Stimulated activated memory B cell treated with anti-CD40 and anti-IgM and Interleukin-4, amounts not matched to agents 10 μg/mL and 1 μg/mL and 100 μg/mL, for 72 hours (primary cell): ENCODE results near the gene PDE10A.
"Not testable (repeated sequence)": the region's sequence is repeated elsewhere in the genome, so short reads cannot be mapped to it uniquely, and the experiment has no call there.

ENCODE experiments used
- ATAC-seq: fragments of 150-1000 bp; cut with Tn5 transposase; 2 replicates; pipeline ENCODE4 v1.10.0; 2021
- H3K27ac Mint-ChIP-seq: one replicate; pipeline ENCODE4 v1.8.0; 2022; ENCODE audit warnings: mild to moderate bottlenecking, mixed read lengths
- H3K27me3 Mint-ChIP-seq: one replicate; pipeline ENCODE4 v1.8.0; 2022; ENCODE audit warnings: mixed read lengths
- H3K36me3 Mint-ChIP-seq: one replicate; pipeline ENCODE4 v1.8.0; 2022; ENCODE audit warnings: mixed read lengths
- H3K4me1 Mint-ChIP-seq: one replicate; pipeline ENCODE4 v1.8.0; 2022; ENCODE audit warnings: mixed read lengths
- H3K4me3 Mint-ChIP-seq: one replicate; pipeline ENCODE4 v1.8.0; 2022; ENCODE audit warnings: mild to moderate bottlenecking, moderate library complexity, mixed read lengths
- H3K9me3 Mint-ChIP-seq: one replicate; pipeline ENCODE4 v1.8.0; 2022; ENCODE audit warnings: mixed read lengths

PDE10A gene

GRCh38 chr6:165627366-165627765, 35.7 kb downstream of the PDE10A start:
- H3K27me3 Mint-ChIP-seq: peaks cover 11% of the 10 kb centered on the region
- H3K36me3 Mint-ChIP-seq: no peaks in the 10 kb centered on the region
- H3K4me1 Mint-ChIP-seq: no peaks in the 10 kb centered on the region
- H3K4me3 Mint-ChIP-seq: no peak overlapping the region
- H3K27ac Mint-ChIP-seq: no peak overlapping the region
- peaks cover 7% of the 10 kb centered on the region for H3K9me3 Mint-ChIP-seq
- no peak for ATAC-seq

DNA sequence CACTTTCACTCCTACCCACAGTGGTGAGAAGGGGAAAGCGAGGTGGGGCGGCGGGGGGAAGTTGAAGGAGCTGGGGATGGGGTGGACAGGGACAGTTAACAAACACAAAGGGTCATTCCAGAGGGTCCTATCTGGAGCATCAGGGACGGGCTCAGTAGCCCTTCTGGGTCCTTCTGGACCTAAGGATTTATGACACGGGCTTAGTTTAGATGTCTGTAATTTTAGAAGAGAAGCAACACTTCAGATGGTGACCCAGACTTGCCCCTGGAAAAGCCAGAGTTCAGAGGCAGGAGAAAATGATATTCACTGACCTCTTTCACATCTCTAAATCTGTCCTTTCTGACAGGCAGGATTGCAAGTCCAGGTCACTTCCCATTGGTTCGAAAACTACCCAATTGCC, 36.3 kb downstream of the PDE10A start:
- peaks cover 7% of the 10 kb centered on the region for H3K9me3 Mint-ChIP-seq
- H3K27me3 Mint-ChIP-seq: peaks cover 11% of the 10 kb centered on the region

DNA sequence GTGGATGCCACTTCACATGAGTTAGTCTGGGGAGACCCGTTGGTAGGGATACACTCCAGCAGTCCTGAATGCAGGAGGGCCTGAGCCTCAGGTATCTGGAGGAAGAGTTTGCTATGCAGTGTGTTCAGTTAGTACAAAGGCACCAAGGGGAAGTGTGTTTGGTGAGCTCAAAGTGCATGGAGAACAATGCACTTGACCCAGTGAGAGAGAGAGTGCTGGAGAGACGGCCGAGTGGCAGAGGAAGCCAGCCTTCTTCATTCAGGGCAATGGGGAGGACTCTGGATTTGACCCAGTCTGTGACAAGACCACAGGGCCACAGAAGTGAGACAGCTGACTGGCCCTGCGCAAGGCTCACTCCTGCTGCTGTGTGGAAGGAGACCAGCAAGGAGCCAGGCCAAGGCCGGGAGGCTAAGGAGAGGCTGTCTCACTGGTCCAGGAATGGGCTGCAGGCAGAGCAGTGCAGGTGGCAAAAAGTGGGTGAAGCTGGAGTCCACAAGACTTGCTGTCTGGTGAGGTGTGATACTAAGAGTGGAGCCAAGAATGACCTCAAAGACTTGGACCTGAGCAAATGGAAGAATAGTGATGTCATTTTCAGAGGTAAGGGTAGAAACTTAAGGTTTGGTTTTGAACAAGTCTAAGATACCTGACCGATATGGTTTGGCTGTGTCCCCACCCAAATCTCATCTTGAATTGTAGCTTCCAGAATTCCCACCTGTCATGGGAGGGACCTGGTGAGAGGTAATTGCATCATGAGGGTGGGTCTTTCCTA, 38.0 kb downstream of the PDE10A start:
- no peaks in the 10 kb centered on the region for H3K4me1 Mint-ChIP-seq
- H3K9me3 Mint-ChIP-seq: peaks cover 7% of the 10 kb centered on the region
- H3K4me3 Mint-ChIP-seq: no peak overlapping the region
- H3K27ac Mint-ChIP-seq: no peak overlapping the region
- peaks cover 11% of the 10 kb centered on the region for H3K27me3 Mint-ChIP-seq
- H3K36me3 Mint-ChIP-seq: no peaks in the 10 kb centered on the region
- peak; percentile 25 for ATAC-seq

More for the DNA sequence above, 36.3 kb downstream of the PDE10A start:
- Mint-ChIP-seq H3K36me3 (no peaks in the 10 kb centered on the region), H3K4me1 (no peaks in the 10 kb centered on the region), H3K4me3 (no peak overlapping the region), H3K27ac (no peak overlapping the region)
- no peak for ATAC-seq

DNA sequence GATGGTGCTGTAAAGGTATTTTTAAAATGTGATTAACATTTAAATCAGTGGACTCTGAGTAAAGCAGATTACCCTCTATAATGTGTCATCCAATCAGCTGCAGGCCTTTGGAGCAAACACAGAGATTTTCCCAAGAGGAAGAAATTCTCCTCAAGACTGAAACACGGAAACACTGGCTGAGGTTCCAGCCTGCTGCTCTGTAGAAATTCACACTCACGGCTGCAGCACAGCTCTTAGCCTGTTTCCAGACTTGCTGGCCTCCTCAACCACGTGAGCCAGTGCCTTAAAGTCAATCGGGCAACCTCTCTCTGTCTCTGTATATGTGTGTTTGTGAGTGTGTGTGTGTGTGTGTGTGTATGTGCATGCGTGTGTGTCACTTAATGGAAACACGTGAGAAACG, 41.1 kb downstream of the PDE10A start:
- Mint-ChIP-seq H3K9me3 (peaks cover 7% of the 10 kb centered on the region), H3K27ac (no peak overlapping the region), H3K4me1 (no peaks in the 10 kb centered on the region), H3K36me3 (no peaks in the 10 kb centered on the region), H3K27me3 (peaks cover 11% of the 10 kb centered on the region), H3K4me3 (no peak overlapping the region)
- ATAC-seq: no peak

- not testable (repeated sequence) for H3K27ac Mint-ChIP-seq, H3K4me1 Mint-ChIP-seq, H3K36me3 Mint-ChIP-seq, ATAC-seq, H3K4me3 Mint-ChIP-seq, H3K9me3 Mint-ChIP-seq, H3K27me3 Mint-ChIP-seq
These were observed 44.1 kb downstream of the PDE10A start for GRCh38 chr6:165618891-165619290.

DNA sequence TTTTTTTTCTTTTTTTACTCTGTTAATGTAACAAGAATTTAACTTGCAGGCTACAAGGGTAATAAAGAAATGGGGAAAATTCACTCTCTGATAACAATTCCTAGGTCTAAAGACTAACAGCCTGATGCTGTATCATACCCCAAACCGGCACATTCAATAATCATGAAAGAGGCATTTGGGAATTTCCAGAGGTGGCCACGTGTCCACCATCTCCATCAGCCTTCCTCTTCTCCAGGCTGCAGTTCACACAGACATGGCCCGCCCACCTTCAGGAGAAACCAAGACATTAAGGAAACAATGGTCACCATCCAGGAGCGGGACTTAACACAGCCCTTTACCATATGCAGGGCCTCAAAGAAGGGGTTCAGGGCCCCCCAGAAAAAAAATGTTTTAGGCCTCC, 44.8 kb downstream of the PDE10A start:
- no peaks in the 10 kb centered on the region for H3K36me3 Mint-ChIP-seq

DNA sequence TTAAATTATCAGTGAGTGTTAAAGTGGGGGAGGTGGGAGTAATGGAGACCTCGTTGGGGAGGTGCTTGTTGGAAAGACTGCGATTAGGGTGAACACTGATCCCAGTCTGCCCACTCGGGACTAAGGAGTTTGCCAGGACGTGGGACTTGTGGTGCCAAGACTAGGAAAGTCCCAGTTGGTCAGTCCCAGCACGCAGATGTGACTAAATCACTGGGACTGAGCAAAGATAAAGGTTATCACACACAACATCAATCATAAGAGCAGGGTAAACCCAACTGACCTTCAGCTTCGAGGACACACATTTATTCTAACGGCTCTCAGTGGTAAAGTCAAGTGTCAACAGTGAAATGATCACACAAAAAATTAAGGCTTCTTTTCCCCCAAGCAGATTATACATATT, 45.5 kb downstream of the PDE10A start:
- ATAC-seq: no peak
- H3K27me3 Mint-ChIP-seq: no peaks in the 10 kb centered on the region
- no peaks in the 10 kb centered on the region for H3K4me1 Mint-ChIP-seq
- no peak overlapping the region for H3K4me3 Mint-ChIP-seq
- H3K36me3 Mint-ChIP-seq: no peaks in the 10 kb centered on the region
- peaks cover 2% of the 10 kb centered on the region for H3K9me3 Mint-ChIP-seq
- H3K27ac Mint-ChIP-seq: no peak overlapping the region

More for the DNA sequence above, 44.8 kb downstream of the PDE10A start:
- Mint-ChIP-seq H3K27ac (no peak overlapping the region), H3K27me3 (no peaks in the 10 kb centered on the region), H3K9me3 (peaks cover 2% of the 10 kb centered on the region), H3K4me3 (no peak overlapping the region), H3K4me1 (no peaks in the 10 kb centered on the region)
- ATAC-seq: no peak

DNA sequence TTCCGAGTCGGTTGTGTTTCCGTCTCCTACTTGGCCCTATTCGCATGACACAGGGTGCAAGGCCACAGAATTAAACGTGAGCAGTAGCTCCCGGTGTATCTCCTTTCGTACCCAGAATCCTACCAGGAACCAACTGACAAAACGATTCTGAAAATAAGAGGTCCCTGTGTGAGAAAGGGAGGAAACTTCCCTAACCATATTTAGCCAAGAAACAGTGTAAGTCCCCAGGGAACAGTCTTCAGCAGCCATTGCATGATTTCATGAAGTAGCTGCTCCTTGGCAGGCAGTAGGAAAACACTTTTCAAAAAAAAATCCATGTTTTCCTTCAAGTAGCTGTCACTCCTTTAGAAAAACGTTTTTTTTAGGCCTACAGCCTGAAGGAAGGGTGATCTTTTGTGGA, 46.9 kb downstream of the PDE10A start:
- Mint-ChIP-seq H3K27ac (no peak overlapping the region), H3K4me1 (no peaks in the 10 kb centered on the region), H3K27me3 (no peaks in the 10 kb centered on the region), H3K4me3 (no peak overlapping the region), H3K36me3 (no peaks in the 10 kb centered on the region), H3K9me3 (peaks cover 2% of the 10 kb centered on the region)
- no peak for ATAC-seq

DNA sequence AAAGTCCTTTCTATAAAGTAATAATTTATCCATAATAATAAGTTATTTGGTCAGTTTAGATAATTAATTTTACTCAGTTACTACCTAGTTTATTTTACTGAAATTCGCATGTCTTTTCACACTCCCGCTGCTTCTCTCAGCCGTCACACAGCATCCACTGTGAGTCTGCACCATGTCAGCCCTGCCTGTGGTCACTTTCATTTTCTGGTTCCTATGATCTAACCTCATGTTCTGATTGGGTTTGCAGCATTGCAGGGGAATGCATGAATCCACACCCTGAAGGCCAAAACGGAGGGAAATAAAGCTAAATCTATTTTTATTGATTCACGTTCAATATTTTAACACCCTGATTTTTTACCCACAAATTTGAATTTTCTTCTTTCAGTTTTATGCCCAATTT, 47.4 kb downstream of the PDE10A start:
- H3K27me3 Mint-ChIP-seq: no peaks in the 10 kb centered on the region
- peak; percentile 50 for ATAC-seq
- H3K4me1 Mint-ChIP-seq: no peaks in the 10 kb centered on the region
- H3K9me3 Mint-ChIP-seq: peaks cover 2% of the 10 kb centered on the region
- no peak overlapping the region for H3K27ac Mint-ChIP-seq
- H3K36me3 Mint-ChIP-seq: no peaks in the 10 kb centered on the region
- H3K4me3 Mint-ChIP-seq: no peak overlapping the region

DNA sequence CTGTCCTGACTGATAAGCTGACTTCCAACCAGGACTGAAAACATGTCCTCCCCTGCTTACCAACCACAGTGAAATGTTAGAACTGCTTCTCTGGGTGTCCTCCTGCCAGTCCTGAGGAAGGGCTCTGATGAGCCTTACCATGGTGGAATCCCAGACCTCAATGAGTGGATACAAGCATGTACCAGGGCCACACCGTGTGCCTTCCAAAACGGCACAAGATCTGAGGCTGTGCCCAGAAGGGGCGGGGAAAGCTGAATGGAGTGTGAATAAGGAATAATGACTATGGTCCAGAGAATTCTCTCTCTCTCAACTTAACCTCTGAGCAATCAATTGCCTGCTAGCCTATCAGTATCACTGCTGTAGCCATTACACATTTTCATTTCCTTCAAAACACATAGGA, 51.7 kb downstream of the PDE10A start:
- H3K27me3 Mint-ChIP-seq: no peaks in the 10 kb centered on the region
- no peaks in the 10 kb centered on the region for H3K36me3 Mint-ChIP-seq
- H3K27ac Mint-ChIP-seq: no peak overlapping the region
- no peaks in the 10 kb centered on the region for H3K4me1 Mint-ChIP-seq
- H3K4me3 Mint-ChIP-seq: no peak overlapping the region
- H3K9me3 Mint-ChIP-seq: peaks cover 2% of the 10 kb centered on the region
- no peak for ATAC-seq

GRCh38 chr6:165608577-165608976, 54.5 kb downstream of the PDE10A start:
- H3K27ac Mint-ChIP-seq, H3K4me3 Mint-ChIP-seq, H3K27me3 Mint-ChIP-seq, ATAC-seq, H3K36me3 Mint-ChIP-seq, H3K4me1 Mint-ChIP-seq, H3K9me3 Mint-ChIP-seq: not testable (repeated sequence)

GRCh38 chr6:165606740-165607008, 56.4 kb downstream of the PDE10A start:
- H3K4me3 Mint-ChIP-seq: no peak overlapping the region
- no peaks in the 10 kb centered on the region for H3K4me1 Mint-ChIP-seq
- H3K9me3 Mint-ChIP-seq: no peaks in the 10 kb centered on the region
- ATAC-seq: no peak
- no peaks in the 10 kb centered on the region for H3K36me3 Mint-ChIP-seq
- H3K27ac Mint-ChIP-seq: no peak overlapping the region
- H3K27me3 Mint-ChIP-seq: no peaks in the 10 kb centered on the region

- H3K27me3 Mint-ChIP-seq: no peaks in the 10 kb centered on the region
- no peaks in the 10 kb centered on the region for H3K9me3 Mint-ChIP-seq
These were observed 56.9 kb downstream of the PDE10A start for GRCh38 chr6:165605901-165606739.

GRCh38 chr6:165605182-165605875, 57.7 kb downstream of the PDE10A start:
- Mint-ChIP-seq H3K4me3 (no peak overlapping the region), H3K27ac (no peak overlapping the region), H3K27me3 (no peaks in the 10 kb centered on the region), H3K4me1 (no peaks in the 10 kb centered on the region), H3K9me3 (peaks cover 2% of the 10 kb centered on the region), H3K36me3 (no peaks in the 10 kb centered on the region)
- no peak for ATAC-seq

More at GRCh38 chr6:165605901-165606739, 56.9 kb downstream of the PDE10A start:
- no peak overlapping the region for H3K4me3 Mint-ChIP-seq
- no peak overlapping the region for H3K27ac Mint-ChIP-seq
- ATAC-seq: no peak
- H3K4me1 Mint-ChIP-seq: no peaks in the 10 kb centered on the region
- H3K36me3 Mint-ChIP-seq: no peaks in the 10 kb centered on the region

GRCh38 chr6:165602291-165602690, 60.8 kb downstream of the PDE10A start:
- H3K4me3 Mint-ChIP-seq: no peak overlapping the region
- H3K4me1 Mint-ChIP-seq: no peaks in the 10 kb centered on the region
- ATAC-seq: no peak

More at GRCh38 chr6:165602291-165602690, 60.8 kb downstream of the PDE10A start:
- Mint-ChIP-seq H3K9me3 (peaks cover 3% of the 10 kb centered on the region), H3K36me3 (no peaks in the 10 kb centered on the region), H3K27ac (no peak overlapping the region), H3K27me3 (no peaks in the 10 kb centered on the region)
